ENCODE measurements around the gene TGFBR2.

Gene TGFBR2

DNA sequence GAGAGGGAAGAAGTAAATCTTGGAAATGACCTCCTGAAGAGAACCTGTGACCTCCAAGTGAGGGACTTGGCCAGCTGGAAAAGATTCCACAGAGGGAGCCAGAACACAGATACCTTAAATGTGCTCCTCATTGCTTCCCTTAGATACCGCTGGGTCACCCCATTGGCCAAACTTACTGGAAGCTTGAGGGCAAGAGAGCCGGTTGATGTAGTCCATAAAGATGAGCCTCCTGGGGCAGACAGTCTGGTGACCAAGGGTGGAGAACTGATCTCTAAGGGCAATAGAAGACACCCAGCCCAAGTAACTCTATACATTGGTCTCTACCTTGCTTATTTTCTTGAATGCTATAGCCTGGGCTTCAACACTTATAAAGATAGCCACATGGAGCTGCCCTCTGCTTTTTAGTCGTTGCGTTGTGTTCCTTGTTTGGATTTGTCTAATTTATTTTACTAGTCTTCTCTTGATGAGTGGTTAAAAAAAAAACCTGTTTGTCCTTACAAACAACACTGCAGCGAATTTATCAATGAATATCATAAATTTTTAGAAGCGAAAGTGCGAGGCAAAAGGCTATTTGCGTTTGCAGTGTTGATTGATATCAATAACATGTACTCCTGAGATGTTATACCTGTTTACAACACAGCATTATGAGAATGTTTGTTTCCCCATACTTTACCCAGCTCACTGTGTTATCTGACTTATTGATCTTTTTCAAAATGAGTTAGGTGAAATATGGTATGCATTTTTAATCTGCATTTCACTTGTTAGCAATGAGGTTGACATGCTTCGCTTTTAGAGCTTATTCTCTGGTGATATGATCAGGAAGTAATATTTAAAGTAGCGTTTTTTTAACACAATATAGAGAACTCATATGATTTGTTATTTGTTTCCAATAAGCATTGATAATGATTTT lies 31.2 kb downstream of the TGFBR2 start:
- no peak for DNase-seq (ENCODE audit: low spot score)

DNA sequence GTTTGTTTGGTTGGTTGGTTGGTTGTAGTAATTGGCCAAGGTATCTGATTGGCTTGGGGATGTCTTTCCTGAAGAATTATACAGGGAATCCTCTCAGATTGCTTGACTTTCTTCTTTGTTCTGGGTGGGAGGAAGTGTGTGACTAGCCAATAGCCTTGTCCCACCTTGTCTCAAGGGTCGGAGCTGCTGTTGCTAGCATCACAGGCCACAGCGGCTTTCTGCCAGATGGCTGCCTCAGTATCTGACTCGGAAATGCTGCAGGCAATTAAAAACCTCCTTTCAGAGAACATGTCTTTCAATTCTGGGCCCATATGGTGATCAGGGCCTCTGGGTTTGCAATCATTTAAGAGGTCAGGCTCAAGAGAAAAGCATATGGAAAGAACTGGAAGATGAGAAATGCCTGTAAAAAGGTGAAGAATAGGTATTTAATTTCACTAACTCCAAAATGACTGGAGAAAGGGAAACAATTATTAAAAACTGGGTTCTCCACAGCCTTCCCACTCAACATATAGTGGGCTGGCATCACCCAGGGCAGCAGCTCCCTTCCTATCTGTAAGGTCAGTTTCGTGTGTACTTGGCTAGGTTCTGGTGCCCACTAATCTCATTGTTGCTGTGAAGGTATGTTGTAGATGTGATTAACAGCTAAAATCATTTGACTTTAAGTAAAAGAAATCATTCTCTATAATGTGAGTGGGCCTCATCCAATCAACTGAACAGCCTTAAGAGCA lies 32.4 kb downstream of the TGFBR2 start:
- no peak for DNase-seq (ENCODE audit: low spot score)

DNA sequence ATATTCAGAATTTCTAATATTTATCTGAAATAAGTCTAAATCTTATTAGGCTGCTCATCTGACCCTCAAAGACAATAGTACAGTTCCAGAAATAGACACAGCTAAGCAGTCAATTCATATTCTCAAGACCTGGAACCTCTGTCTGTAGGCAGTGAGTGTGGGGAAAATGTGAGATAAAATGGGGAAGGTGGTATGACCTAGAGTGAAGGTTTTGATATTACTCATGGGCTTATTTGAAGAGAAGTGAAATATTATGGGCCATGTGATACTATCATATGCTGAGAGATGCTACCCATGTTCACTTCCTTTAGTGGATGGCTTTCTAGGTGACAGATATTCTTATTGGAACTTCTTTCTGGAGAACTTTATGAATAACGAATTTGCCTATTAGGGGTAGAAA lies 33.5 kb downstream of the TGFBR2 start:
- DNase-seq (ENCODE audit: low spot score): no peak

DNA sequence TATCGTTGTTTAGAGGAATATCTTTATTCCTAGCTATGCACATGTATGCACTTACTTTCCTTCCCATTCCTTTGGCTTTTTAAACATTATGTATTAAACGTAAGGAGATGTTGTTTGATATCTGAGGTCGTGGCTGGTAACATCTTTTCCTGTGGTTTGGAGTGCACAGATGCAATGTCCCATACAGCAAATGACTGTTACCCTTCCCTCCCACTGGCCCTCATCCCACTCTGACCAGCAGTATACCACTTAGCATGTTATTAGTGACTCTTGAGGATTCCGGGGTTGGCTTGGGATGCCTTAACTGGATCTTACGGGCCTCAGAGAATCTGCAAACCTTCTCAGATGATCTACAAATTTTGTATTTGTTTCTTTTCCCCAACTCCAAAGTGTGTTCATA lies 34.5 kb downstream of the TGFBR2 start:
- no peak for DNase-seq (ENCODE audit: low spot score)

DNA sequence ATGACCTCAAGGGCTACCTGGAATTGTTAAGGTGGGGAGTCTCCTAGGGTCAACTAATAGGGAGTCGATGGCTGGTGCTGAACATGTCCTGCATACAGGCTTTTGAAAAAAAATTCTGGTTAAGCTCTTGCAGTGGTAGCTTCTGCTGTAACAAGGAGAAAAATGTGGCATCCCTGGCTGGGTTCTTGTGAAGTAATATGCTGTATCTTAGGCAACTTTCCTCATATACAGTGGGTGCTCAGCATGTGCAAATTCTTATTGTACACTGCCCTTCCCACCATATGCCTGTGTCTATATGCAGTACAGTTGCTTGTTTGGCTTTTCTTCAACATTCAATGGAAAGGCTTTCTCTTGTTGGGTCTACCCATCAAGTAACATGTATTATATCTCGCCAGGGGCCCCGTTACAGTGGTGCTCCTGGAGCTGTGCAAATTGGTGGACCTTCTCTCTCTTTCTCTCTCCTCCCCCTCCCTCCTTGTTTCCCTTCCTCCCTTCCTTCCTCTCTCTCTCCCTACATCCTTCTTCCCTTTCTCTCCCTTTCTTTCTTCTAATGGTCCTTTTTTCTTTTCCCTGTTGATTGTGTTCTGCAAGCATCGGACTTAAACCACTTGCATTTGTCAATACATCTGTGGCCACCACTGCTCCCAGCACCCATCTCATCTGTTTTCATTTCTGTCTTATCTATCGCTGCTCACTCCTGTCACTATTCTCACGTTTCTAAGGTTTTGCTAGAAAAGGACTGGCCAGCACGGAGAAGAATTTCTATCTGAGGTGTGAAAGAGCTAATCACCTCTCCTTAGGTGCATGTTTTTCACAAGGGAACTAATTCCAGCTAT lies 35.2 kb downstream of the TGFBR2 start:
- no peak for DNase-seq (ENCODE audit: low spot score)

DNA sequence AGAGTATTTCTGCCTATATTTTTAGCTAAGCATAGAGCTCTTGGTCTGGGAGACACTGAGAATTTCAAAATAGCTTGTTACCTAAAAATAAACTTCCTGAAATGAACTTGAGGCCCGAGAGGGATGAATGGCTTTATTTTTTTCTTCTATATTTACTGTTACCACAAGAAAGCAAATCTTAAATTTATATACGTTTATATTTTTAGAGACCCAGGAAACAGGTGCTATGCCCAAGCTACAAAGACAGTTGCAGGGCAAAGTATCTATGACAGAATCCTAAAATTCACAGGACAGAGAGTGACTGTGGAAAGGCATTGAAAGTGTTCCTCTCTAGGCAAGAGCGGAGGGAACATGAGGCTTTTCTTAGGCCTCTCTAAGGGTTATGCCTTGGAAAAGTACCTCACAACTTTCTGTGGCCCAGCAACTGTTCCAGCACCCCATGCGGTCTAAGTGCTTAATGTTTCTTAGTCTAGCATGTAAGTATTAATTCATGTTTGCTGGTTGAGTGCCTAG lies 36.5 kb downstream of the TGFBR2 start:
- no peak for DNase-seq (ENCODE audit: low spot score)

DNA sequence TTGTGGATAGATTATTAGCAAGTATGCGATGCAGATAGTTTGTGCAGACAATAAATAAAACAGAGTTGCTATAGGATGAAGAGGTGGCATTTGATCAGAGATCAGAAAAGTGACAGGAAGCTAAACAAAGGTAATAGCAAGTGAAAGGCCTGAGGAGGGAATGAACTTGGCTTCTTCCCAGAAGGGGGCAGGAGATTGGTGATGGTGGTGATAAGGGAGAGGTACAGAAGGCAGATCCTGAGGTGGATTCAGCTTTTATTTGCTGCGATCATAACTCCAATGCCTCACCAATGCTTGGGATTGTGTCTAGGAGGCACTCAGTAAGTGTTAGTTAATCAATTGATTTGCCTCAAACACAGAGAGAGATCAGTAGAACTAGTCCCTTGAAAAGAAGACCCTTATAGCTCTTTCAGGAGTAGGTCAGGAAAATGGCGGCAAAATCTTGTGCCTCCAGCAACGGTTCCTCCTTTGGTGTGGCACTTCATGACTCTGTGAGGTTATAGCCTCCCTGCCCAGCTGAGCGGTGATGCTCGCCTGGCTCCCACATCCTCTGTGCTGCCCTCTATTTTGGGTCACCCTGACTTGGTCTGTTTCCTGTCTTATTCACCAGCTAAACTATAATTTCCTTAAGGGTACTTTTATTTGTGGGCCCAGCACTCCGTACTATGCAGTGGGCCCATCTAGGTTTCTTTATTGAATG lies 37.5 kb downstream of the TGFBR2 start:
- DNase-seq (ENCODE audit: low spot score): no peak

DNA sequence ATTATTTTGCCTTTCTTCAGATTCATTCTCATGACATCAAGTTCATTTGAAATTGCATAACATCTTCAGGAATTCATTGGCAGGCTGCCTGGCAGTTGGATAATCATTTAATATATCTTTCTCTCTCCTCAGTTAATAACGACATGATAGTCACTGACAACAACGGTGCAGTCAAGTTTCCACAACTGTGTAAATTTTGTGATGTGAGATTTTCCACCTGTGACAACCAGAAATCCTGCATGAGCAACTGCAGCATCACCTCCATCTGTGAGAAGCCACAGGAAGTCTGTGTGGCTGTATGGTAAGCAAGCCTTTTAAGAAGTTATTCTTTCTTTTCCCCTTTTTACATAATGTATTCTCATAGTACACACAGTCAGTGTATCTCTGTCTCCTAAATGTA lies 38.2 kb downstream of the TGFBR2 start:
- DNase-seq (ENCODE audit: low spot score): no peak

DNA sequence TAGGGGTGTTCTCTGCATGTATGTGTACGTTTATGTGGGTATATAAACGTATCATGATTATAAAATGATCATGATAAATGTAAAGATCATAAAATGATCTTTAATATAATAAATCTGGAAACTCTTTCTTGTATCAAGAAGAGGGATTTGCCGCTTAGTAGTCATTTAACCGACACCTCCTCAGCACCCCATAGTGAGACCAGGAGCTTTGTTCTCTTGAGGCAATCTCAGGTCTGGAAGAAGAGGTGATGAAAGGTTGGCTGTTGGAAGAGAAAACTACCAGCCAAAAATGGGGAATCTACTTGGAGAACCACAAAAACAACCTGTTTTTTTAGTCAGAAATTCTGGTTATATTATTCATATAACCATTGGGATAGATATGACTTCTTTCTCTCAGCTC lies 38.7 kb downstream of the TGFBR2 start:
- no peak for DNase-seq (ENCODE audit: low spot score)

DNA sequence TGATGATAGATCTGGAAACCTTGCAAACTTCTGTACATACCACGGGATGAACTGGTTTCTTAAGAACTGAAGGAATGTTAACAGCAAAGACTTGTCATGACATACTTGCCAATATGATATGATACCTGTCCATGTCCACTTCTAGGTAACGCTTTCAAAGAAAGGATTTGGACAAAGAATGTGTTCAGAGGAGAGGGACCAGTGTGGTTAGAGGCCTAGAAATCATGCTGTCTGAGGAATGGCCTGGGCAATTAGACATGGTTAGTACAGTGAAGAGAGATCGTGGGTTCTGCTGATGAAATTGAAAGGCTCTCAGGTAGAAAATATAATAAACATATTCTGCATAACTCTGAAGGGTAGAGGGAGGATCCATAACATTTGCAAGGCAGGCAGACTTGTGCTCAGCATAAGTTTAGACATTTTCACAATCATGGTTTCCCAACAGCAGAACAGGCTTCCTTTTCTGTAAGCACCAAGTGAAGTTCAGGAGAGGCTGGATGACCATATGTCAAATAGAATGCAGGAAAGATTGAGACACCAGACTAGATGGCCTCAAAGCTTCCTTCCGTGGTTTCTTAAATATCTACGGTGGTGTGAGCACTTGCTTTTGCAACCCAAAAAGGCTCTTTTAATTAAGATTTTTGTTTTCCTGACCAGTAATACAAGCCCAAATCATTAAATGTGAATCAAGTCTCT lies 39.9 kb downstream of the TGFBR2 start:
- DNase-seq (ENCODE audit: low spot score): no peak

DNA sequence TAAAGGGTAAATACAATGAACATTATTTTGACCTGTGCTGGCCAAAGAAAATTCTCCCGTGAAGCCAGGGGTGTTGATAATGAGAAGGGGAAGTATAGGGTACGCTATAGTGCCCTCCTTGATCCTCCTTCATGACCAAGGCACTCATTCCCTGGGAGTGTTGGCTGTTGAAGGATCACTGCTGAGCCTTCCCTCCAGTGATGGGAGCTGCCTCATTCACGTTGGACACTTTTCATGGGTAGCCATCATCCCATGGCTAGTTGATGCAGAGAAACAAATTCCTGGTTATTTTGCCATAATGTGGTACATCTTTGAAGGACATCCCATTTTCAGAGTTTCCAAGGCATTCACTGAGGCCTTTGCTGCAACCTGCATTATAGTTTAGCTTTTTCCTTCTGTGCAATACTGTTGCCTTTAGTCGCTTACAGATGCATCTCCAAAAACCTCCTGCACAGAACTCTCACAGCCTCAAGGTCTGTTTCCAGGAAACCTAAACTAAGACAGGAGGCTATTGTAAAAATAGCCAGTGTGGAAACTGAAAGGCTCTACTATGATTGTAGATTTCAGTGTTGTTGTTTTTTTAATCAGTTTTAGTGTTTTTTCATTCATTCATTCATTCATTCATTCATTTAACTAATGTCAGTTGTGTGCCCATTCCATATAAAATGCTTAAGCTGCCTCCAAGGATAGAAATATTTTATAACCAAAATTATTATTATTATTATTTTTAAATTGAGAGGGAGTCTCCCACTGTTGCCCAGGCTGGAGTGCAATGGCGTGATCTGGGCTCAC lies 40.8 kb downstream of the TGFBR2 start:
- DNase-seq (ENCODE audit: low spot score): no peak

DNA sequence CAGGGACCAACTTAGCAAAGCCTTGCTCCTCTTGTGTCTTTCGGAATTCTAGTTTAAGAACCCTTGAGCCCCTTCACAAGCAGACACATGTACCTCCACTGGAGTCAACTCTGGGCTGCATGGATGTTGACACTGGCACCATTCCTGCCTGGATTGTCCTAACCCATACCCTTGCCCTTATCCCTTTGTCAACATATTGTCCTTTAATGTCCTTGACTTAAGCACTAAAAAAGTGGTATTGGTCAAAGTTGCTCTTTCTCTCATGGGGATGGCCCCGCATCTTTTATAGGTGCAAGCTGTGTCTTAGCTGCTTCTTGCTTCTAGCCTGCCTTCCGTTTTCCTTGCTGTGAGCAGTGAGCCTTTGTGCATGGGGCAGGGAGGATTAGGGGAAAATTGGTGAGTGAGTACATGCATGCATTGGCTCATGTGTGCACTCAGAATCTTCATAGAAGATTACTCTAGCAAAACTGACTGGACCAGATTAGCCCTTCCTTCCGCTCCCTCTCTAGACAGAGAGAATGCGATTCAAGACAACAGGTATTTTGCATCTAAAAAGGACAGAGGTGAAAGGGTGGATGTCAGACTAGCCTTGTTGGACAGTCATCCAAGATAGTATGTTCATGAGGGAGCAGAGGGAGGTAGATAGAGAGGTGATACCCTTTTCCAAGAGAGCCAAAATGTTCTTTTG lies 42.4 kb downstream of the TGFBR2 start:
- DNase-seq (ENCODE audit: low spot score): no peak

DNA sequence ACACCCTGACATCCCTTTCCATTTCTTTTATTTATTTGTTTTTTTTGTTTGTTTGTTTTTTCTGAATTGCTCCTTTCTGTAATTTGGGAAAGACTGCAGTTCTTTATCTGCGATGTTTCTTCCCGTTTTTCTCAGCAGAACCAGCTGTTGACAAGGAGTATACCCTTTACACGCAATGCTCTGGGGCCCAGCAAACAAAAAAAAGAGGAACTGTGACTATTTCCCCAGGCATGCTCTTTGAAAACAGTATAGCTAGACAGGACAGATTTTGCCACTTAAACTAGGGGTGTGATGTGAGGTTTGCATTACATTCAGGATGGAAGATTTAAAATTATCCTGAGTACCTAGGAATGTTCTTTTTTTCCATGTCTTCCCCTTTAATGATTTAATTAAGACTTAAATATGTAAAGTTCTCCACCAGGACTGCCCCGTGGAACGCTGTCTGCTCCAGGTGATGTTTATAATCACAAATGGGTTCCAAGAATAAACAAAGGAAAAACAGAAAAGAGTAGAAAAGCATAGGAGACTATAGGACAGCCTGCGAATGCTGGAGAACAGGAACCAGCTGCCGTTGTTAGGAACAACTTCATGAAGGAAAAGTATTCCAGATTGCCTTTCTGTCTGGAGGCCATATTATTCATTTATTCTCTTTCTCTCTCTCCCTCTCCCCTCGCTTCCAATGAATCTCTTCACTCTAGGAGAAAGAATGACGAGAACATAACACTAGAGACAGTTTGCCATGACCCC lies 43.3 kb downstream of the TGFBR2 start:
- DNase-seq (ENCODE audit: low spot score): no peak

DNA sequence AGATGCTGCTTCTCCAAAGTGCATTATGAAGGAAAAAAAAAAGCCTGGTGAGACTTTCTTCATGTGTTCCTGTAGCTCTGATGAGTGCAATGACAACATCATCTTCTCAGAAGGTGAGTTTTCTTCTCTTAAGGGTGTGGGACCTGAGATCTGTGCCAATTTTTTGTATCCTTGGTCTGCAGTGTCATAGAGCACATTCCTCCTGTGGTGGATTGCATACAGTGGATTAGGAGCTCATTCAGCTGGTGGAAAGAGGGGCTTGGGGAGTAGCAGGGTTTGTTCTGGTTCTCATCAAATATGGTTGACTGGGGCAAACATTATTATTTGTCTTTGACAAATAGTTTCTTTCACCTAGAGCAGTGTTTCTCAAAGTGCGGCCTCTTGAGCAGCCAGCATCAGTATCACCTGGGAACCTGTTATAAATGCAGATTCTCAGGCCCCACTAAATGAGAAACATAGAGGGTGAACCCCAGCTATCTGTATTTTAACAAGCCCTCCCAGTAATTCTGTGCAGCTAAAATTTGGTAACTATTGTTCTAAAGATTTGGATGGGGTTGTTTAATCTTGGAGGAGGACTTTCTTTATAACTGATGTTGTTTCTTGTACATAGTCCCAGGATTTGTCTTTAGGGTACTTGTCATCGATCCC lies 44.1 kb downstream of the TGFBR2 start:
- DNase-seq (ENCODE audit: low spot score): no peak

DNA sequence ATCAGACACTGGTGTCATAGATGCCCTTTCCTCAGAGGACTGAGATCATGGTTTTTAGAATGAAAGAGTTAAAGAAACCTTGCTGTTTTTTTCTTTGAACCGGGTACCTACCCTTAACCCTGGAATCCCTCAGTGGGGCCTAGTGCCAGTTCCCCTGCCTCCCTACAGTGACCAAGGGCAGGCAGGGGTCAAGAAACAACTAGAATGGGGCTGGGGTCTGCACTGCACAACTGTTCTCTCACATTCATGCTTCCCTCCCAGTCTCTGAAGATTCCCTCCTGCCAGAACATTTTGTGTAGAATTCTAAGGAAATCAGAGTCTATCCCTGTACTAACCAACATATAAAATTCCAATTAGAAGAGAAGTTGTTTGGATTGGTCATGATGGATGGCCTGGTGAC lies 47.9 kb downstream of the TGFBR2 start:
- no peak for DNase-seq (ENCODE audit: low spot score)

DNA sequence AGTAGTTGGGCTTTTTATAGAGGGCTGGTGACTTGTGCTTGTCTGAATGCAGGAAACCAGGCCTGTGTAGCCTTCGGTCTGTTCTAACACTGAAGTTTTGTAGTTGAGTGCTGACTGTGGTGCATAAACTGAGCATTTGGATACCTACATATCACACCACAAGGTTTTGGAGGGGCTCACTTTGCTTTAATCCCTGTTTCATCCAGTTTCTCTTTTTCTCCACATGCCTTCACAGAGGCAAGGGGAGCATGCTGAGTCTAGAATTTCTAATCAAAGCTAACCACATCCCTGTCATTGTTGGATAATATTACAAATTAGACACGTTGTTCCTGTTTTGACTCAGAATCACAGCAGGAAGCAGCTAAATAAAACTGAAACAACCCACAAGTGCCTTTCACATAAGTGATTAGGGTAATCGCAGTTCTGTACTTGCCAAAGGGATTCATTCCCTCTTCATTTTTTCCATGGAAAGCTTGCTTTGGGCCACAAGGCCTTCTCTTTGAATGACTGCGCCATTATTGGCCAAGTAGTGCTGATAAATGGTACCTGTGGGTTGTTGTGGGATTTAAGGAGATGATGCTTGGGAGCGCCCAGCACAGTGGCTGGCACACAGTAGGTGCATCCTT lies 48.9 kb downstream of the TGFBR2 start:
- no peak for DNase-seq (ENCODE audit: low spot score)

DNA sequence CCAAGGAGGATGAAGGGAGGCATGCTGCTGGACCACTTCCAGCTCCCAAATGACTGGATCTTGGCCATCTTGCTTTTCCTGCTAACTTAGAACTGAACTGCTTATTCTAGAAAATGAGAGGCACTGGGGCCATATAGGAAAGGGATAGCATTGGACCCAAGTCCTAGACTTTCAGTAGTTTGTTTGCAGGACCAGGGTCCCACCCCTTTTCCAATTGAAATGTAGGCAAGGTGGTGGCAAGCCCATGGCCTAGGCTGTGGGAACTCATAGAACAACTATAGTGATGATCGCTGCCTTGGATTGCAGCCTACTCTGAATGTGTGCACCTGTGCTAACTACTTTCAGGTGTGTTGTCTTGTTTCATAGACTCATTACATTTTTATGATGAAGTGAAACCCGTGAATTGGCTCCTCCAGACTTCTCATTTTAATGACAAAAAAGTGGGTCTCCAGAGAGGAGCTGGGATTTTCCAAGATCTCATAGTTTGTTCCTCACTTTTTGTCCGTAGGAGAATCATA lies 50.3 kb downstream of the TGFBR2 start:
- no peak for DNase-seq (ENCODE audit: low spot score)

DNA sequence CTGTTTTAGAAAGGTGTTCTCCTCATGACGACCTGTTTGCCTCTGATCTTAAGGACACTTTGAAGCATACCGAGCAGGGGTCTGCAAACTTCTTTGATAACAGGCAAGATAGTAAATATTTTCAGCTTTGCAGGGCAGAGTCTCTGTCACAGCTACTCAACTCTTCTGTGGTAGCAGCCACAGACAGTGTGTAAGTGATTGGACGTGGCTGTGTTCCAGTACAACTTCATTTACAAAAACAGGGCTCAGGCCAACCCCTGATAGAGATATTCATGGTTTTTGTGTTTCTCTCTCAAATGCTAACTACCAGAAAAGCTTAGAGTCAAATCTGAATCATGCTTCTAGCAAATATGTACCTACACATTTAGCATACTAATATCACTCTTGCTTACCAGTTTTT lies 51.5 kb downstream of the TGFBR2 start:
- DNase-seq (ENCODE audit: low spot score): no peak
